ENCODE results near the gene SGCD. TPM values are rescaled to one million over a fixed set of nuclear protein-coding genes. Genes with fewer than 3 reads are reported as not detected.

SGCD gene
- total and polyA plus RNA-seq, 9 of the 15 experiments (the other 6 are each of a cell fraction or from before 2014, with no cell fraction given), result not detected

- no peaks in the 10 kb centered on the region for H3K79me2 ChIP-seq (ENCODE audit: control insufficient read depth, insufficient read depth, low read length)
- H3K4me3 ChIP-seq, result no peak overlapping the region
- POLR2A ChIA-PET, result no interaction called here
- TF ChIP-seq JUN (IDR thresholded peaks at IDR 0.05; ENCODE audit: borderline replicate concordance, low read depth, low read length), result no peak
- no peak for TF ChIP-seq JUN (CRISPR knock-in tag; IDR thresholded peaks at IDR 0.05; ENCODE audit: borderline replicate concordance)
- TF ChIP-seq ZNF407 (IDR thresholded peaks at IDR 0.05; ENCODE audit: low read depth), result no peak
- no peak for TF ChIP-seq SFPQ (IDR thresholded peaks at IDR 0.05; ENCODE audit: low read depth, low read length)
- no peak for TF ChIP-seq MBD1 (CRISPR knock-in tag; IDR thresholded peaks at IDR 0.05)
- TF ChIP-seq ILF3 (IDR thresholded peaks at IDR 0.05; ENCODE audit: borderline replicate concordance), result no peak
- TF ChIP-seq GMEB1 (CRISPR knock-in tag; IDR thresholded peaks at IDR 0.05), result no peak
- H3K4me2 ChIP-seq (ENCODE audit: insufficient read depth, low read length), result no peak overlapping the region
- BruUV-seq (replicated peaks), result no TSS peak
- no peaks in the 10 kb centered on the region for H3K9me1 ChIP-seq (ENCODE audit: control insufficient read depth, insufficient read depth, low read length)
- WGBS (ENCODE audit: insufficient coverage, low coverage, missing lambda C conversion rate), result 0% methylated on average over 1 of the region's 1 CpG
- no peaks in the 10 kb centered on the region for H3K27me3 ChIP-seq (ENCODE audit: control insufficient read depth in 2 of 2, insufficient read depth in 2 of 2, low read length in 2 of 2)
- H3K9me3 ChIP-seq (replicated peaks; ENCODE audit: control insufficient read depth, insufficient read depth, low read depth, low read length), result peaks cover 2% of the 10 kb centered on the region; the same call in 1 of the 2 replicates
- H2AFZ ChIP-seq (ENCODE audit: low read depth, low read length), result no peak overlapping the region
- H3K9ac ChIP-seq (ENCODE audit: insufficient read depth in 1 of 2, low read depth in 2 of 2, low read length in 2 of 2), result no peak overlapping the region
- no peaks in the 10 kb centered on the region for H3K36me3 ChIP-seq (ENCODE audit: control insufficient read depth, insufficient read depth, low read length)
- FAIRE-seq, result no peak
- no peak for DNase-seq (ENCODE audit: extremely low read depth in 1 of 4, low spot score in 3 of 4)
- H3K4me1 ChIP-seq (replicated peaks in 1 of 2; ENCODE audit: control insufficient read depth in 2 of 2, insufficient read depth in 2 of 2, low read length in 2 of 2), result no peaks in the 10 kb centered on the region
- intact Hi-C loops (cut with micrococcal nuclease), result no loop called here
- CTCF ChIA-PET (ENCODE audit: low intra/inter-chr PET ratio), result no interaction called here
- ATAC-seq, result no peak
- H4K20me1 ChIP-seq (replicated peaks; ENCODE audit: control insufficient read depth, insufficient read depth, low read length), result no peaks in the 10 kb centered on the region
- in situ Hi-C loops (cut with MboI), result no loop called here
- H3K27ac ChIP-seq (ENCODE audit: extremely low read depth, low read depth, low read length), result no peak overlapping the region
Observed at GRCh38 chr5:156420665-156421064, 93.7 kb downstream of the SGCD start.
